GM21447 (cell line): Measurements from ENCODE around the gene MYH14.
"Not testable (repeated sequence)": the region's sequence is repeated elsewhere in the genome, so short reads cannot be mapped to it uniquely, and the experiment has no call there.

ENCODE experiments used
- ATAC-seq: cut with Tn5 transposase; IDR thresholded peaks from one replicate; pipeline ENCODE4 v1.9.1; 2021; ENCODE audit not compliant: unreplicated experiment

The MYH14 gene

DNA sequence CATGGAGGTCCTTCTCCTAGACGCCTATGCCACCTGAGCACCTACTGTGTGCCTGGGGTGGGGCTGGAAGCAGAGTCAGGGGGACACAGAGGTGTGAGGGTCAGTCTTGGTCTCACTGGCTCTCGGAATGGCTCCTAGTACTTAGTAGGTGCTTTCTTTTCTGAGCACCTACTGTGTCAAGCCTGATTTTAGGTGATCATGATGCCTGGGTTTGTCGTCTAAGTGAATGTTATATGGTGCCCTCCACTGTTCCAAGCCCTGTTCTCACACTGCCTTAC is 20.0 kb downstream of the MYH14 start:
- ATAC-seq = no peak

DNA sequence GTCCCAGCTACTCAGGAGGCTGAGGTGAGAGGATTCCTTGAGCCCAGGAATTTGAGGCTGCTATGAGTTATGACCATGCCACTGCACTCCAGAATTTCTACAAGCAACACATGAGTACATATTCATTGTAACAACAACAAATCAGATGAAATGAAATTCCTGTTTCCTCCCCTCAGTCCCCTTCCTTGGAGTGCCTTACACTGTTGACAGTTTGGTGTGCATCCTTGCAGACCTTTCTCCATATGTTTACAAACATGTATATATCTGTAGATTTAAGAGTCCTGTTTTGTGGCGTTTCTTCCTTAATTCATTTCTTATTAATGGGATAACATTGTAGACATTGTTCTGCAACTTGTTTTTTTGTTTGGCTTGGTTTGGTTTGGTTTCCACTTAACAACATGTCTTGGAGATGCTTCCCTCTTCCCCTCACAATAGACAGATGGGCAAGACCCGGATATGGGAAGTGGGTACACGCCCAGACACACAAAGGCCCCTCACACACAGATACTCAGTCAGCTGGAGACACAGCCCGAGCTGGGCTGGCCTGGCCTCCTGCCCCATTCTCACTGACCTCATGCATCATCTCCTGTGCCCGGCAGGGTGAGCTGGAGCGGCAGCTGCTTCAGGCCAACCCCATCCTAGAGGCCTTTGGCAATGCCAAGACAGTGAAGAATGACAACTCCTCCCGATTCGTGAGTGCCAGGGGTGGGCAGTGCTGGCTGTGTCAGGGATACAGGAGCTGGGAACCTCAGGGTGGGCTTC is 21.7 kb downstream of the MYH14 start:
- ATAC-seq = no peak

DNA sequence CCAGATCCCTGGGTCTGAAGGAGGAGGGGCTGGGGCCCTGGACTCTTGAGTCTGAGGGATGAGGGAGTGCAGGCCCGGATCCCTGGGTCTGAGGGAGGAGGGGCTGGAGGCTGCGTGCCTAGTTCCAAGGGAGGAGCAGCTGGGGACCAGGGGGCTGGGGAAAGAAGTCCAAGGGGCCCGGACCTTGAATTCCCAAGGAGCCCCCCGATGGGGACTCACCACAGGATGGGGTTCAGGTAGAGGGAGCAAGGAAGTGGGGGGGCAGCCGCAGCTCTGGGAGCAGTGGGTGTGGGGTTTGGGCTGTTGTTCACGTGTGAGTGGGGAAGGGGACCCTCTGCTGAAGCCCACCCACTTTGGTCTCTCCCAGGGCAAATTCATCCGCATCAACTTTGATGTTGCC is 23.1 kb downstream of the MYH14 start:
- ATAC-seq = no peak

DNA sequence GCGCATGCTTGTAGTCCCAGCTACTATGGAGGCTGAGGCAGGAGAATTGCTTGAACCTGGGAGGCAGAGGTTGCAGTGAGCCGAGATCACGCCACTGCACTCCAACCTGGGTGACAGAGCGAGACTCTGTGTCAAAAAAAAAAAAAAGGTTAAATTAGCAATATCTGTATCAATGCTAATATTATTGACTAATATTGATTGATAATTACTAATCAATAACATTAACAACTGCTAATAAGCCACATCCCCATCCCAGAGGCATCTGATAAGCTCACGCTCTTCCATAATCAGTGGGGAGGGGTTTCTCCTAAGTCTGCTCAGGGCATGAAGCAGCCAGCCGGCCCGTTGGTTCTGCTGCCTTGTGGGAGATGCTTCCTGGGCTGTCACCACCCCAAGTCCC is 24.7 kb downstream of the MYH14 start:
- not testable (repeated sequence) for ATAC-seq

DNA sequence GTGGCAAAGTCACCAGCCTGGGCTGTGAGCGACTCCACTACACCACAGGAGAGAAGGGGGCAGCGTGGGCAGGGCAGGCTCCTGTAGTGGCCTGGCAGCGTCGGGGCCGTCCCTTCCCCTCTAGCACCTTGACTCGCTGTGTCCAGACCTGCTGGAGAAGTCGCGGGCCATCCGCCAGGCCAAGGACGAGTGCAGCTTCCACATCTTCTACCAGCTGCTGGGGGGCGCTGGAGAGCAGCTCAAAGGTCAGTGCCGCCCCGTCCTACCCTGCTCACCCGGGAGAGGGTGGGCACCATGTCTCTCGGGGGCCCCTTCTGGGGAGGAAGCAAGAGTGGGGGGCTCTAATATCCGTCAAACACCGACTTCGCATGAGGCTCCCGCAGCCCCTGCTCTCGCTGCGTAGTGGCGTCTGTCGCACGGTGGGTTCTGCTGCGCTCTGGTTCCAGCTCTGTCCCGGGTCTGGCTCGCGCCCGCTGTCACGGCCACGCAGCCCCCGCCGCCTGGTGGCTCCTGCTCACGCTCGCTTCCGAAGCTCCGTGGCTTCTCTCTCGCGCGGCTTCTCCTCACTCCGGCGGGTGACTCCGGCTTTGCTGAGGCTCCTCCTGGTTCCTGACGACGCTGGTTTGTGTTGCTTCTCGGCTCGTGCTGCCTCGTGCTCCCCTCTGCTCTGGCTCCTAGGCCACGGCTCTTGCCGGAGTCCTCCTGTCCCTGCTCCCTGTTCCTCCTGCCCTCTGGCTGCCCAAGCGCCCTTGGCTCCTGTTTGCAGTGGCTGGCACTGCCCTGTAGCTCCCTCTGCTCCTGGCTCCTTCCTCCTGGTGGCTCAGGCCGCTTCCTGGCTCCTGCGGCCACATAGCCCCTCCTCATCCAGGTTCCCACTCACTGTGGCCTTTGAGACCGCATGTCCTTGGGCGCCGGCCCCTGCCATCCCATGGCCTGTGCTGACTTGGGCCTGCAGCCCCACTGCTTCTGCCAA is 27.2 kb downstream of the MYH14 start:
- ATAC-seq = no peak

DNA sequence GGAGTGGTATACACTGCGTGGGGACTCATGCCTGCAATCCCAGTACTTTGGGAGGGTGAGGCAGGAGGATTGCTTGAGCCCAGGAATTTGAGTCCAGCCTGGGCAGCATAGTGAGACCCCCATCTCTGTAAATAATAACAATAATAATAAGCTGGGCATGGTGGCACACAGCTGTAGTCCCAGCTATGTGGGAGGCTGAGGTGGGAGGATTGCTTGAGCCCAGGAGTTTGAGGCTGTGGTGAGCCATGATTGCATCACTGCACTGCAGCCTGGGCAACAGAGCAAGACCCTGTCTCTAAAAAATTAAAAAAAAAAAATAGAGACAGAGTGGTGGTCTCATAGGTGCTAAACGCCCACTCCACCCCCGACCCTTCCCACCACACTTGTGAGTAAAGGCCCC is 28.0 kb downstream of the MYH14 start:
- ATAC-seq = not testable (repeated sequence)

DNA sequence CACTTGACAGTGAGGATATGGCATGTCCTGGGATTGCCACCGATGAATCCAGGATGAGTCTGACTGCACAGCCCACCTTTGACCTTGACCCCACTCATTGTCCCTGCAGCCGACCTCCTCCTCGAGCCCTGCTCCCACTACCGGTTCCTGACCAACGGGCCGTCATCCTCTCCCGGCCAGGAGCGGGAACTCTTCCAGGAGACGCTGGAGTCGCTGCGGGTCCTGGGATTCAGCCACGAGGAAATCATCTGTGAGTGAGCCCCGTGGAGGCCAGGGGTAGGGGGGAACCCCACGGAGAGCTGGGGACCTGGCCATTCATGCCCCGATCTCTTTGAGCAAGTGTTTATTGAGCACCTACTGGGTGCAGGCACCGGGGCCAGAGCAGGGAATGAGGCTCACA is 28.4 kb downstream of the MYH14 start:
- no peak for ATAC-seq

DNA sequence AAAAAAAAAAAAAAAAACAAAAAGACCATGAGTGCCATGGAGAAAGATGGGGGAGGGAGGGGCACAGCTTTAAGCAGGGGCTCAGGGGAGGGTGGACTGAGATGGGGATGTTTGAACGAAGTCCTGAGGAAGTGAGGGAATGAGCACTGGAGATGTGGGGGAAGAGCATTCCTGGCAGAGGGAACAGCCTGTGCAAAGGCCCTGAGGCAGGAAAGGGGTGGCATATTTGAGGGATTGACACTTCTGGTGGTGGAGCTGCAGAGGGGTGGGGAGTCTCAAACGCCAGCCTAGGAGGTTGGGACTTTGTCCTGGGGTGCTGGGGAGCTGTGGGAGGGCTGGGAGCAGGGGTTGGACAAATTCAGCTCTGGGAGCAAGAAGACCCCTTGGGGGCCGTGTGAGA is 29.2 kb downstream of the MYH14 start:
- no peak for ATAC-seq

DNA sequence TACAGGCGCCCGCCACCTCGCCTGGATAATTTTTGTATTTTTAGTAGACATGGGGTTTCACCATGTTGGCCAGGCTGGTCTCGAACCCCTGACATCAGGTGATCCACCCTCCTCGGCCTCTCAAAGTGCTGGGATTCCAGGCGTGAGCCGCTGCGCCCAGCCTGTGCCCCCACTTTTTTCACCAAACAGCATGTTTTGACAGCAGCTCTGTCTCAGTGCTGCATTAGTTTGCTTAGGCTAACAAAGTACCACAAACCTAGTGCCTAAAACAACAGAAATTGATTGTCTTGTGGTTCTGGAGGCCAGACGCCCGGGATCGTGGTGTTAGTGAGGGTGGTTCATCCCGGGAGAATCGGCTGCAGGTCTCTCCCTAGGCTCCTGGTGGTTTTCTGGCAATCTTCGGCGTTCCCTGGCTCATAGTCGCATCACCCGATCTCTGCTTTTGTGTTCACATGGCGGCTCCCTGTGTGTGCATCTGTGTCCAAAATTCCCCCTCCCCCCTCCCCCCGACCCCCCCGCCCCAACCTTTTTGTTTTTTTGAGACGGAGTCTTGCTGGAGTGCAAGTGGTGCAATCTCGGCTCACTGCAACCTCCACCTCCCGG is 30.0 kb downstream of the MYH14 start:
- ATAC-seq = no peak

DNA sequence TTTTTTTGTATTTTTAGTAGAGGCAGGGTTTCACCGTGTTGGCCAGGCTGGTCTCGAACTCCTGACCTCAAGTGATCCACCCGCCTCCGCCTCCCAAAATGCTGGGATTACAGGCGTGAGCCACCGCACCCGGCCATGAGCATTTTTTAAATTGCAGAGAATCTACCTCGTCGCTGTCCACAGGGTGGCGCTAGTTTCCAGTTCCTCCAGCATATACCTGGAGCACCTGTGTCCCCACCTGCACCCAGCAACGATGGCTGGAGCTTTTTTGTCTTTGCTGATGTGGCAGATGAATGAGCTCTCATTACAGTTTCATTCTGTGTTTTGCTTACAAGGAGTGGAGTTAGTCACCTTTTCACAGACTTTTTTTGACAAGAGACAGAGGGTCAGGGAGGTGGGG is 34.1 kb downstream of the MYH14 start:
- ATAC-seq = not testable (repeated sequence)

DNA sequence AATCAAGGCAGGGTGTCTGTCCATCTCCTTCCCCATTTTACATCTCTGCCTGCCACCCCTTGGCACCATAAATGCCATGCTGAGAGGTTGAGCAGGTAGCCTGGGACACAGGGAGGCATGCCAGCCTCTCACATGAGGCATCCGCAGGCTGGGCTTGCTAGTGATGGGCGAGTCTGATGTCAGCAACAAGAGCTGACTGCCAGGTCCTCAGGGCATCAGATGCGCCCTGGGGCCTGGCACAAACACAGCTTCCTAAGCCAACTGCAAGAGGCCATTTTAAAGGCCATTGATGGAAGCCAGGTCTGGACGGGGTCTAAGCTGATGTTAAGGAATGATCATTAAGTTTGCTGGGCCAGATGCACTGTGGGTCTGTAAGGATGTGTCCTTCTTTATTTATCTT is 34.6 kb downstream of the MYH14 start:
- no peak for ATAC-seq

DNA sequence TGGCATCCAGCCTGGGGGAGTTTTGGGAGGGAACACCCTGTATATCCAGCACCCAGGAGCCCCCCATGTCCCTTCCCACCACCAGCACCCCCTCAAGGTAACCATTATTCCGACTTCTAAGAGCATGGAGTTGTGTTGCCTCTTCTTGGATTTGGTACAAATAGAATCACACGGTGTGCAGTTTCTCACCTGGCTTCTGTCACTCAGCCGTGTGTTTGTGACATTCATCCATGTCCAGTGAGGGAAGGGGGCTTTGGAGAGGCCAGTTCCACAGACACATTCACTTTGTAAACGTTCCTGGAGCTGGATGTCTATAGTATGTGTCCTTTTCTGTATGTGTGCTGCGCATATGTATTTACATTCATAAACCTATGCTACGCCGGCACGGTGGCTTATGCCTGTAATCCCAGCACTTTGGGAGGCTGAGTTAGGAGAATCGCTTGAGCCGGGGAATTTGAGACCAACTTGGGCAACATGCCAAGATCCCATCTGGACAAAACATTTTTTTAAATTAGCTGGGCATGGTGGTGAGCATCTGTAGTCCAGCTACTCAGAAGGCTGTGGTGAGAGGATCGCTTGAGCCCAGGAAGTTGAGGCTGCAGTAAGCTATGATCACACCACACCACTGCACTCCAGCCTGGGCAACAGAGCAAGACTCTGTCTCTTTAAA is 36.6 kb downstream of the MYH14 start:
- ATAC-seq = no peak

DNA sequence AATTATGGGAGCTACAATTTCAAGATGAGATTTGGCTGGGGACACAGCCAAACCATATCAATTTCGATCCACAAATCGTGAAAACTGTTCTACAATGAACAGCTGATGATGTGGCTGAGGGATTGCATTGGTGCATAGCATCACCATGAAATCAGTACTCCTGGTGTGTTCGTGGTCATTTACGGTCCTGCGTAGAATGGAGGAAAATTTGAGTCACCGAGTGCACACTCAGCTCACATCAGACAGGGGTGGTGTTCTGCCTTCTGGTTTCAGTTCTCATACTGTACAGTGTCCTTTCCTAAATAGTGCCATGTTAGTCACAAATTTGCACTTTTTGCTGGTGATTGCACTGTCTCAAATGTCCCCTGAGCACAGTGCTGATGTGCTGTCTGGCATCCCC is 39.2 kb downstream of the MYH14 start:
- no peak for ATAC-seq

DNA sequence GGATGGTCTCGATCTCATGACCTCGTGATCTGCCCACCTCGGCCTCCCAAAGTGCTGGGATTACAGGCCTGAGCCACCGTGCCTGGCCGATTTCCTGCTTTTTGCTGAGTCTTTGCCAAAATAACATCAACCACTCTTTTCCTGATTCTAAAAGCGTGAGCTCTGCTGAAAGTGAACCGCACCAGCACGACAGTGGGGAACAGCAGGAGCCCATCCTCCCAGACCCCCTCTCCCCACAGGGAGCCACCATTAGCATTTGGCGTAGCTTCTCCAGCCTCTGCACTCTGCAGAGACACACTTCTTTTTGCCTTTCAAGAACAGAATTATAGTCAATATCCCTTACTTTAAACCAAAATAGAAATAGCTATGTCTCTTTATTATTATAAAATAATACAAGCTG is 41.3 kb downstream of the MYH14 start:
- no peak for ATAC-seq

DNA sequence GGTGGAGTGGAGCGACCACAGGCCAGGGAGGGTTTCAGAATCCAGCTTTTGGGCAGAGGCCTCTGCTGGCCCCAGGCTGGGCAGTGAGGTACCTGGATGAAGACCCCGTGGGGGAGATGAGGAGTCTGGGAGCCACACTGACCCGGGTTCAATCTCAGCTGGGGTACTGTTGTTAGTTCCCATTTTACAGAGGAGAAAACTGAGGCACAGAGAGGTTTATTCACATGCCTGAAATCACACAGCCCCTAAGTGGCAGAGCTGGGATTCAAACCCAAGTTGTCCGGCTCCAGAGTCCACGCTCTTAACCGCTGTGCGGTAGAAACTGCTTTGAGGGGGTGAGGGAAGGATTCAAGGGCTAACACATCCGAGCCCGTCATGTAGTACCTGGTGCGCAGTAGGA is 45.0 kb downstream of the MYH14 start:
- ATAC-seq = no peak

DNA sequence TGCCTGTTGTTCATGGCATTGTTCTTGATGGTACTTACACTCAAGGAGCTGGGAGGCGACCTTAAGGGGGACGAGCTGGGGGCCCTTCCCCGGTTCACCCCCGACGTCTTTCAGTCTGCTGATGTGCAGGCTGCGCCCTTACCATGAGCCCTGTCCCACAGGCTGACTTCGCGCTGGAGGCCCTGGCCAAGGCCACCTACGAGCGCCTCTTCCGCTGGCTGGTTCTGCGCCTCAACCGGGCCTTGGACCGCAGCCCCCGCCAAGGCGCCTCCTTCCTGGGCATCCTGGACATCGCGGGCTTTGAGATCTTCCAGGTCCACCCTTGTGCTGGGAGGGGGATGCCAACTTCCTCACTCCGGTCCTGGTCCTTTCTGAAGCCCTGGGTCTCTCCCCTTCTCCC is 45.4 kb downstream of the MYH14 start:
- no peak for ATAC-seq

DNA sequence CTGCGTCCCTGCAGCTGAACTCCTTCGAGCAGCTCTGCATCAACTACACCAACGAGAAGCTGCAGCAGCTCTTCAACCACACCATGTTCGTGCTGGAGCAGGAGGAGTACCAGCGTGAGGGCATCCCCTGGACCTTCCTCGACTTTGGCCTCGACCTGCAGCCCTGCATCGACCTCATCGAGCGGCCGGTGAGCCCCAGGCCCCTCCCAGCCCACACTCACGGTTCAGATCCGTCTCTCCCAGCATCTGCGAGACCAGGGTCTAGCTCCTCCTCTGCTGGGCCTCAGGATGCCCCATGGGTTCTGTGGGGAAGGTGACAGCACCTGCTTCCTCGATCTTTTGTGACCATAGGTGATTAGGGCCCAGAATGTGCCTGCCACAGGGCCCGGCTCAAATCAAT is 46.2 kb downstream of the MYH14 start:
- ATAC-seq = no peak

DNA sequence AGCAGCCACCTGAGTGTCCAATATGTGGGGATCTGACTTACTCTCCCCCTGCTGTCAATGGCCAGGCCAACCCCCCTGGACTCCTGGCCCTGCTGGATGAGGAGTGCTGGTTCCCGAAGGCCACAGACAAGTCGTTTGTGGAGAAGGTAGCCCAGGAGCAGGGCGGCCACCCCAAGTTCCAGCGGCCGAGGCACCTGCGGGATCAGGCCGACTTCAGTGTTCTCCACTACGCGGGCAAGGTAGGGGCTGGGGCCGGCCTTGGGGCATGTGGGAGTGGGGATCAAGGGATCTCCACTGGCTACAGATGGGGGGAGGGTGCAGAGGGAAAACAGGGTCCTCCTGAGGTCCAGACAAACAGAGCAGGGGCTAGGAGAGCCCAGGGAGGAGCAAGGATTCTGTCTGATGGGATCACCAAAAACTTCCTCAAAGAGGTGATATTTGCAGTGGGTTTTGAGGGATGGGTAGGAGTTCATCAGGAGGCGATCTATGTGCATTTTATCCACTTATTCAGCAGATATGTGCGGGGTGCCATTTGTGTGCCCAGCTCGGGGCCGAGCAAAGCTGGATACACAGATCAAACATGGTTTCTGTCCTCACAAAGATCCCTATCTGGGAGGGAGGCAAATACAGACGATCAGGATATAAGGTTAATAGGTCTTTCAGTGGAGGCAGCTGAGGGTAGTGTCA is 47.2 kb downstream of the MYH14 start:
- no peak for ATAC-seq

DNA sequence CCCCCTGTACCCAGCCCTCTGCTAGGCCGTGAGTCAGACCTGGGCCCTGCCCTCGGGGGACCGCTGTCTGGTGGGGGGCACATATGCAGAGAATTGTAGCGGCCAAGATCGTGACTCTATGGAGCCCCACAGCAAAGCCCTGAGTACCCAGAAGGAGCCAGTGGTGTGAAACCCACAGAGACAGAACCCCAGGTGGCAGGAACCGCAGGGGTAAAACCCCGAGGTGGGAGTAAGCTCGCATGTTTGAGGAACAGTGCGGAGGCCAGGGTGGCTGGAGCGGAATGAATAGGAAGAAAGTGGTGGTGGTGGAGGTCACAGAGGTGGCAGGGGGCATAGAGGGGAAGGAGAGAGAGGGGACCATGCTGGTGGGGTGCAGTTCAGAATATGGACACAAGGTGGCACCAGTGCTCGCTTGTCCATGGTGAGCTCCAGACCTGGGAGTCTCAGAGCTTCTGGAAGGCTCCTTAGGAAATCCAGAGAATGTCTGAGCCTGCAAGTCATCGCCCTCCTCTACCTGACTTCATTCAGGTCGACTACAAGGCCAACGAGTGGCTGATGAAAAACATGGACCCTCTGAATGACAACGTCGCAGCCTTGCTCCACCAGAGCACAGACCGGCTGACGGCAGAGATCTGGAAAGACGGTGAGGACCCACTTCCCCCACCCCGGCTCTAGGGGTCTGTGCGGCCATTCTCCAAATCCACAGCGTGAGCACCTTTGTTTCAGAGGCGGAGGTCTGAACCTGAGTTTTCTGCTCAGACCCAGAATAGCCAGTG is 48.9 kb downstream of the MYH14 start:
- no peak for ATAC-seq

DNA sequence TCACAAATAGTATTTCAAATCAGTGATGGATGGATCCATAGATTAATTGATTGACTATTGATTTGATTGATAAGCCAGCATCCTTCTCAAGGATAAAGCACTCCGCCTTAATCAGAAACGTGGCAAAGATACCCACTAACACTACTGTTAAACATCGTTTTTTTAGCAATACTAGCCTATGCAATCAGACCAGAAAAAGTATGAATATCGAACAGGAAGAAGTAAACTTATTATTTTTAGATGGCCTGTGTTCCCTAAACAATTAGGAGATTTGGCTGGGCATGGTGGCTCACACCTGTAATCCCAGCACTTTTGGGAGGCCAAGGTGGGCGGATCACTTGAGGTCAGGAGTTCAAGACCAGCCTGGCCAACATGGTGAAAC is 49.5 kb downstream of the MYH14 start:
- ATAC-seq = no peak
